GM06990 (cell line): ENCODE measurements around the gene NOP53.
"Not testable (repeated sequence)": the region's sequence is repeated elsewhere in the genome, so short reads cannot be mapped to it uniquely, and the experiment has no call there.

Experiments used
- DNase-seq: peaks from one replicate; pipeline ENCODE4 v3.0.0-alpha.2; 2011; ENCODE audit not compliant: insufficient read length; ENCODE audit errors: extremely low read depth
- H3K27me3 ChIP-seq: replicated peaks from 2 replicates; pipeline ENCODE4 v1.6.0; 2011; ENCODE audit warnings: low read length; ENCODE audit not compliant: control insufficient read depth, insufficient read depth
- H3K36me3 ChIP-seq: 2 replicates; pipeline ENCODE4 v1.5.1; 2011; ENCODE audit warnings: low read length; ENCODE audit not compliant: control insufficient read depth, insufficient read depth
- H3K4me3 ChIP-seq: replicated peaks from 2 replicates; pipeline ENCODE4 v1.5.1; 2011; ENCODE audit warnings: low read depth, mild to moderate bottlenecking, control low read depth, low read length
- CTCF ChIP-seq: IDR thresholded peaks from 2 replicates; pipeline ENCODE4 v1.5.1; 2011; ENCODE audit warnings: low read length, control low read depth, mild to moderate bottlenecking, inconsistent platforms; ENCODE audit not compliant: insufficient read depth, poor library complexity, severe bottlenecking

The NOP53 gene

GRCh38 chr19:47776568-47776967 is 31.2 kb downstream of the NOP53 start:
- DNase-seq, result no peak
- no peak for TF ChIP-seq CTCF
- peaks cover 4% of the 10 kb centered on the region for H3K36me3 ChIP-seq

GRCh38 chr19:47777245-47778048 is 32.1 kb downstream of the NOP53 start:
- not testable (repeated sequence) for DNase-seq, H3K27me3 ChIP-seq, H3K36me3 ChIP-seq
- H3K4me3 ChIP-seq, result peak overlapping the region; percentile 85

More at GRCh38 chr19:47776568-47776967, 31.2 kb downstream of the NOP53 start:
- no peaks in the 10 kb centered on the region for H3K27me3 ChIP-seq
- no peak overlapping the region for H3K4me3 ChIP-seq

GRCh38 chr19:47778049-47778953 is 33.0 kb downstream of the NOP53 start, which contains the start of gene SELENOW:
Gene SELENOW, plus strand, starts transcription at chr19:47778703. Its CDS starts 83 bp downstream, at chr19:47778786.
- peak; percentile 86 for DNase-seq
- H3K4me3 ChIP-seq, result peak within 1 kb of the TSS; percentile 85
- H3K36me3 ChIP-seq, result peaks cover 8% of the 10 kb centered on the region
- no peak for TF ChIP-seq CTCF
- H3K27me3 ChIP-seq, result no peaks in the 10 kb centered on the region

- peak overlapping the region; percentile 85 for H3K4me3 ChIP-seq
- H3K27me3 ChIP-seq, result no peaks in the 10 kb centered on the region
- H3K36me3 ChIP-seq, result peaks cover 8% of the 10 kb centered on the region
- no peak for DNase-seq
- TF ChIP-seq CTCF, result no peak
These were observed 33.6 kb downstream of the NOP53 start for GRCh38 chr19:47778954-47779351.

GRCh38 chr19:47779524-47780214 is 34.3 kb downstream of the NOP53 start:
- DNase-seq, result no peak
- TF ChIP-seq CTCF, result no peak
- Histone ChIP-seq H3K36me3 (peaks cover 8% of the 10 kb centered on the region), H3K27me3 (no peaks in the 10 kb centered on the region), H3K4me3 (peak overlapping the region; percentile 85)
